ENCODE measurements around the gene FGGY. TPM values are rescaled to one million over a fixed set of nuclear protein-coding genes. Genes with fewer than 3 reads are reported as not detected.
"Not testable (repeated sequence)": the region's sequence is repeated elsewhere in the genome, so short reads cannot be mapped to it uniquely, and the experiment has no call there.

The FGGY gene
- total RNA-seq, 2 donors from 2014 or later = 12.2 to 17.4 TPM

- intact Hi-C loops (cut with DNase I) = no loop called here
- no peak overlapping the region for H3K27ac ChIP-seq
- DNase-seq (no peak), ATAC-seq (no peak)
- no peaks in the 10 kb centered on the region for H3K9me3 ChIP-seq
- no peaks in the 10 kb centered on the region for H3K27me3 ChIP-seq
- 79 to 91% methylated on average over 2 of the region's 2 CpGs for WGBS, 2 donors
- H3K4me3 ChIP-seq = no peak overlapping the region
- peaks cover 14% of the 10 kb centered on the region for H3K4me1 ChIP-seq
- TF ChIP-seq CTCF (IDR thresholded peaks at IDR 0.05) = no peak
- TF ChIP-seq POLR2A (IDR thresholded peaks at IDR 0.05) = no peak
- no peaks in the 10 kb centered on the region for H3K36me3 ChIP-seq (replicated peaks in 1 of 2; ENCODE audit: insufficient read depth in 1 of 2, low read depth in 2 of 2)
Observed at GRCh38 chr1:59640851-59641250, 344.0 kb downstream of the FGGY start.

- Histone ChIP-seq H3K27me3 (no peaks in the 10 kb centered on the region), H3K4me3 (no peak overlapping the region), H3K27ac (no peak overlapping the region), H3K9me3 (no peaks in the 10 kb centered on the region), H3K36me3 (replicated peaks in 1 of 2; ENCODE audit: insufficient read depth in 1 of 2, low read depth in 2 of 2) (no peaks in the 10 kb centered on the region), H3K4me1 (peaks cover 14% of the 10 kb centered on the region)
- 89% methylated on average over 2 of the region's 2 CpGs for WGBS, 2 donors
- no peak for TF ChIP-seq POLR2A (IDR thresholded peaks at IDR 0.05)
- no peak for TF ChIP-seq CTCF (IDR thresholded peaks at IDR 0.05)
- intact Hi-C loops (cut with DNase I) = no loop called here
- ATAC-seq = no peak
- DNase-seq = no peak
Observed at GRCh38 chr1:59641836-59642235, 344.9 kb downstream of the FGGY start.

- H3K36me3 ChIP-seq (replicated peaks in 1 of 2; ENCODE audit: insufficient read depth in 1 of 2, low read depth in 2 of 2) = no peaks in the 10 kb centered on the region
- H3K27me3 ChIP-seq = no peaks in the 10 kb centered on the region
- H3K4me1 ChIP-seq = peaks cover 4% of the 10 kb centered on the region
- H3K27ac ChIP-seq = no peak overlapping the region
- 89 to 100% methylated on average over 1 of the region's 1 CpG for WGBS, 2 donors
- no peak for ATAC-seq
- H3K4me3 ChIP-seq = no peak overlapping the region
- intact Hi-C loops (cut with DNase I) = no loop called here
- no peak for DNase-seq
- TF ChIP-seq CTCF (IDR thresholded peaks at IDR 0.05) (no peak), POLR2A (IDR thresholded peaks at IDR 0.05) (no peak)
- H3K9me3 ChIP-seq = no peaks in the 10 kb centered on the region
Observed at GRCh38 chr1:59643526-59643925, 346.6 kb downstream of the FGGY start.

- Histone ChIP-seq H3K9me3 (no peaks in the 10 kb centered on the region), H3K4me1 (no peaks in the 10 kb centered on the region), H3K36me3 (replicated peaks in 1 of 2; ENCODE audit: insufficient read depth in 1 of 2, low read depth in 2 of 2) (no peaks in the 10 kb centered on the region), H3K4me3 (no peak overlapping the region), H3K27me3 (no peaks in the 10 kb centered on the region), H3K27ac (no peak overlapping the region)
- intact Hi-C loops (cut with DNase I) = no loop called here
- ATAC-seq (peak; percentile 27), DNase-seq (no peak)
- TF ChIP-seq POLR2A (IDR thresholded peaks at IDR 0.05) = no peak
- no peak for TF ChIP-seq CTCF (IDR thresholded peaks at IDR 0.05)
- 86 to 94% methylated on average over 2 of the region's 2 CpGs for whole genome bisulfite sequencing, 2 donors
Observed at GRCh38 chr1:59645893-59646292, 349.0 kb downstream of the FGGY start.

- H3K27ac ChIP-seq; intact Hi-C loops (cut with DNase I); ATAC-seq; H3K4me1 ChIP-seq; H3K36me3 ChIP-seq (replicated peaks in 1 of 2; ENCODE audit: insufficient read depth in 1 of 2, low read depth in 2 of 2); H3K27me3 ChIP-seq; H3K4me3 ChIP-seq; DNase-seq; H3K9me3 ChIP-seq: not testable (repeated sequence)
- WGBS, 2 donors = 94 to 97% methylated on average over 11 to 17 of the region's 30 CpGs
Observed at GRCh38 chr1:59653142-59653958, 356.5 kb downstream of the FGGY start.

All from body of pancreas (tissue), 4 donors.